IPS-18c (cell line): ENCODE measurements around the gene SAMHD1.
"Not testable (repeated sequence)": the region's sequence is repeated elsewhere in the genome, so short reads cannot be mapped to it uniquely, and the experiment has no call there.

Experiments
- H3K4me3 ChIP-seq: 2 replicates; pipeline ENCODE4 v1.7.0; 2013; ENCODE audit warnings: low read depth, mild to moderate bottlenecking, low read length, moderate library complexity; ENCODE audit not compliant: insufficient read depth
- H3K9me3 ChIP-seq: one replicate; pipeline ENCODE4 v1.6.1; 2013; ENCODE audit warnings: mild to moderate bottlenecking, low read length, moderate library complexity; ENCODE audit not compliant: control insufficient read depth, insufficient read depth

Gene SAMHD1

DNA sequence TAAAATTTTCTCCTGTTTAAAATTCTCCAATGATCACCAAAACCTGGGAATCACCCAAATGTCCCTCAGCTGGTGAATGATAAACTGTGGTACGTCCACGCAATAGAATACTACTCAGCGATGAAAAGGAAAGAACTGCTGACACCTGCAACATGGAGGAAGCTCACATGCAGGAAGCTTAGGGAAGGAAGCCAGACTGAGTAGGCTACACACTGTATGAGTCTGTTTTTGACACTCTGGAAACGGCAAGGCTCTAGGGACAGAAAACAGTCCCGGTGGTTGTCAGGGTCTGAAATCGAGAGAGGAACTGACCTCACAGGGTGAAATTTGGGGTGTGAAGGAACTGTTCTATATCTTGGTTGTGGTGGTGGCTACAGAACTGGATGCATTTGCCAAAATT is 100.7 kb downstream of the SAMHD1 start:
- Histone ChIP-seq H3K9me3 (no peaks in the 10 kb centered on the region), H3K4me3 (no peak overlapping the region)

DNA sequence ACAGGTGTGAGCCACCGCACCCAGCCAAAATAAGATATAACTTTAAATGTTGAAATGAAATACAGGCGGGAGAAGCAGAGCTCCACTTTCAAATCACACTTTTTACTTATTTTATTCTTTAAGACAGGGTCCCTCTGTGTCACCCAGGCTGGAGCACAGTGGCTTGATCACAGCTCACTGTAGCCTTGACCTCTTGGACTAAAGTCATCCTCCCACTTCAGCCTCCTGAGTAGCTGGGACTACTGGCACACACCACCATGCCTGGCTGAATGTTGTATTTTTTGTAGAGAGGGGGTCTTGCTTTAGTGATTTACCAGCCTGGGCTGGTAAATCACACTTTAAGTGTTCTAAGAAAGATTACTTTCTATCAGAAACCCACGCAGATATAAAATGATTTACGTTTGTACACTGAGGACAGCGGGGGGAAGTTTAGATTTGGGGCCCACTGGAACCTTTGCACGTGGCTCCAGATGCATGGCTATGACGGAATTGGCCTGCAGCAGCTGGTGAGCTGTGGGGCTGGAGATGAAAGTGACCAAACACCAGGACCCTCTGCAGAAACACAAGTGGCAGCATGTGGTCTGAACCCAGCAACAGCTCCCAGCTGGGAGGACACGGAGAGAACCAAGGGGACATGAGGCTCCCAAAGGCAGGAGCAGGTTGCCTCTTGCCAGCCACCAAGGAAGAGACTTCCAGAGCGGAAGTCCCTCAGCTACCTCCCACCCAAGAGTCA is 102.0 kb downstream of the SAMHD1 start:
- Histone ChIP-seq H3K4me3 (no peak overlapping the region), H3K9me3 (no peaks in the 10 kb centered on the region)

DNA sequence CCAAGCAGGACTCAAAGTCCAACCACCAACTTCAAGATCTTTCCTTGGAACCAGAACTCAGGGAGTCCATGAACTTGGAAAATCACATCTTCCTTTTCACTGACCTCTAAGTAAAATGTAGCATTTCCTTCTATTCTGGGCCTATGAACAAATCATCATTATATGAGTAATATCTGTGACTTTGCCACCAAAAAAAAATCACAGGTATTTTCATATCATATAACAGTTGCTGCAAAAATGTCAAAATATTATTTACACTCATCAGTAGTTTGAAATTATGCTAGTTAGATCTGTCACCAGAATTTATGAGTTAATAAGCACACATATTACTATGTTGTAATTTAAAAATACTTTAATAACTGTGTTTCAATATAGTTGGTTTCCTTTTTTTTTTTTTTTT is 102.8 kb downstream of the SAMHD1 start:
- no peak overlapping the region for H3K4me3 ChIP-seq
- no peaks in the 10 kb centered on the region for H3K9me3 ChIP-seq

DNA sequence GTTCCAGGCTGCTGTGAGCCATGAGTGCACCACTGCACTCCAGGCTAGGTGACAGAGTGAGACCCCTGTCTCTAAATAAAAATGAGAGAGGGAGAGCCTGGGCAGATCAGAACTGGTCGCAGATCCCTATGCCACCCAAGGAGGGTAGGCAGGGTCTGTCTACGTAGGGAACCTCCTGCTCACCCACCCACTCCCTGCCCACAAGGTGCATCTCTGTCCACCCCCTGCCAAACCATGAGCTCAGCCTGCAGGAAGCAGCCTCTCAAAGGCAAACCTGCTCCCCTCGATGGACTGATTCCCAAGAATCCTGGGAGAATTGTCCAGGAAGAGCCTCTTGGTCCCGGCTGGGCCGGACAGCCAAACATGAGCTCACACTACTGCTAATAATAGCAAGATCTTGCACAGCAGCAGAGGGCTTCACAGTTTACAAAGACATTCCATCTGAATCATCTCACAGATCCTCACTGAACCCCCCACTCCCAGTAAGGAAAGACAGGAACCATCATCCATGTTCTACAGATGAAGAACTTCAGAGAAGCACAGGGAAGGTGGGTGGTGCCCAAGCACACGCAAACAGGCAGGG is 103.3 kb downstream of the SAMHD1 start:
- no peak overlapping the region for H3K4me3 ChIP-seq

DNA sequence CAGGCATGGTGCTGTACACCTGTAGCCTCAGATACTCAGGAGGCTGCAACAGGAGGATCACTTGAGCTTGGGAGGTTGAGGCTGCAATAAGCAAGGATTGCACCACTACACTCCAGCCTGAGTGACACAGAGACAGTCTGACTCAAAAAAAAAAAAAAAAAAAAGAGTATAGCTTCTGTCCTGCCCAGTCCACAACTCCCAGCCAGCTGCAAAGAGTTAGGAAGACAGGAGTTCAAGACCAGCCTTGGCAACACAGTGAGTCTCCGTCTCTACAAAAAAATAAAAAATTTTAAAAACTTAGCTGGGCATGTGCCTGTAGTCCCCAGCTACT is 103.8 kb downstream of the SAMHD1 start:
- Histone ChIP-seq H3K9me3 (no peaks in the 10 kb centered on the region), H3K4me3 (no peak overlapping the region)

More for the DNA sequence above, 103.3 kb downstream of the SAMHD1 start:
- H3K9me3 ChIP-seq: no peaks in the 10 kb centered on the region

DNA sequence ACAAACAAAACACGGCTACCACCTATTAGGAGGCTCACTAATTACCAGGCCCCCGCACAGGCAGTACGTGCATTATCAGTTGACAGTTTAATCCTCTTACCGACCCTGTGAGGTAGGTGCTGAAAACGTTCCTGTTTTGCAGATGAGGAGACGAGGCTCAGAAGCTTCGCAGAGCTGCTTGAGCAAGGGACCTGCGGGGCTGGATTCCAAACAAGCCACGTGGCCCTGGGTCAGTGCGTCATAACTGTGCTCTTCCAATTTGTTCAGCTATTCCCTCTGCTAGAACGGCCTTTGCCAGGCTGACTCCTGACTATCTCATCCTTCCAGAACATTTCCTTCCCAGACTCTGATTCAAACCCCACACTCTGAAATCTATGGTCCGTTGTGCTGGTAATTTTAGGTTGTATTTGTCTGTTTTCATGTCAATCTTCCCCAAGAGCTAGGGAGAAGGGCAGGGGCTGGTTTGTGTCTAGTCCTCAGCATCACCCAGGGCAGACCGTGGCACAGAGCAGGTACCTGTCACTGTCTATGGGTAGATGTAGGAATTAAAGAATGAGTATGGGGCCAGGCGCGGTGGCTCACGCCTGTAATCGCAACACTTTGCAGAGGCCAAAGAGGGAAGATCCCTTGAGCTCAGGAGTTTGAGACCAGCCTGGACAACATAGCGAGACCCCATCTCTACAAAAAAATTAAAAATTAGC is 104.3 kb downstream of the SAMHD1 start:
- Histone ChIP-seq H3K9me3 (no peaks in the 10 kb centered on the region), H3K4me3 (no peak overlapping the region)

DNA sequence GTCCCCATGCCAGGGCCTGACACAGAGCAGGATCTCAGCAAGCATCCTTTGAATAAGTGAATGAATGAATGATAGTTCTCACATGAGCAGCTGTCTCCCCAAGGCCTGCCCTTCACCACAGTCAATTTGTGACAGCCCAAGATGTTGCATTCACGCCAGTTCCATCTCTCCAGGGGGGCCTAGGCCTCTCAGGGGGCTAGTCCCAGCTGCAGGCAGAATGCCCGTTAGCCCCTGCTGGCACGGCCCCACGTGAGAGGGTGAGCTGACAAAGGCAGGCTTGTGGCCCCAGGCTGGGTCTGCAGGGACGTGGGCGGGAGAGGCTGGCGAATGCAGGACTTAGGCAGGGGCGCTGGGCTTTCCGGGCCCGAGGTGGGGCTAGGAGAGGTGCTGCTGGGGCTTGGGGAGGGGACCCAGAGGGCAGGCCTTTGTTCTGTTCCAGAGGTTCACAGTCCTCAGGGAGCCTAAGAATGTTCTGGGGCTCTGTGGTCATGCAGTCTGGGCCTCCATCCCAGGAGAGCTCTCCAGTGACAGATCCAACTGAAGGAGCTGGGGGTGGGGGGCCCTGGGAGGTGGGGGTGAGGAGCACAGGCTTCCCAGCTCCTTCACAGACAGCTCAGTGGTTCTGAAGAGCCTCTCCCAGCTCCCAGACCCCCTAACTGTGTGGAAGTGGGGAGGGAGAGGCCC is 106.1 kb downstream of the SAMHD1 start:
- H3K9me3 ChIP-seq: no peaks in the 10 kb centered on the region
- no peak overlapping the region for H3K4me3 ChIP-seq

DNA sequence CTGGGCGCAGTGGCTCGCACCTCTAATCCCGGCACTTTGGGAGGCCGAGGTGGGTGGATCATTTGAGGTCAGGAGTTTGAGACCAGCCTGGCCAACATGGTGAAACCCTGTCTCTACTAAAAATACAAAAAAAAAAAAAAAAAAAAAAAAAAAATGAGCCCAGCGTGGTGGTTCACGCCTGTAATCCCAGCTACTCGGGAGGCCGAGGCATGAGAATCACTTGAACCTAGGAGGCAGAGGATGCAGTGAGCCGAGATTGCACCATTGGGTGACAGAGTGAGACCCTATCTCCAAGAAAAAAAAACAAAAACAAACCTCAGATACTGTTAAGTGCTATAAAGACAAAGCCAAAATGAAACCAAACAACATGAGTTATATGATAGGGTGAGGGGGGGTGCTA is 110.5 kb downstream of the SAMHD1 start:
- H3K9me3 ChIP-seq, H3K4me3 ChIP-seq: not testable (repeated sequence)
